SK-N-SH (cell line): ENCODE data around the gene VPS16. TPM values are rescaled to one million over a fixed set of nuclear protein-coding genes. Genes with fewer than 3 reads are reported as not detected.

Source experiments
- CTCF ChIA-PET: fragments of 300-600, 350-600 bp; formaldehyde crosslinking; extraction: SDS; loops from one replicate; lab custom pipeline; 2021; lab: Yijun Ruan, JAX
- POLR2A ChIA-PET: fragments of 350-600 bp; sonication (Branson Sonifier 250); formaldehyde crosslinking; extraction: SDS; loops from one replicate; lab custom pipeline; 2020; ENCODE audit warnings: antibody characterized with exemption, inconsistent platforms; lab: Yijun Ruan, JAX
- DNase-seq: peaks from one replicate; pipeline ENCODE4 v3.0.0; 2012
- H2AFZ ChIP-seq: fragments of 200-600 bp; sonication (generic); 2 replicates; pipeline ENCODE4 v1.8.1; 2016; ENCODE audit warnings: antibody characterized with exemption, mild to moderate bottlenecking, low read depth
- H3F3A ChIP-seq: fragments of 200-600 bp; sonication (generic); replicated peaks from 2 replicates; pipeline ENCODE3; 2016; ENCODE audit warnings: antibody characterized with exemption, mild to moderate bottlenecking; ENCODE audit not compliant: insufficient read depth
- H3K27ac ChIP-seq, 2 experiments: fragments of 200-500 bp in 1 of 2; fragments of 200-600 bp in 1 of 2; sonication (Bioruptor generic) in 1 of 2; sonication (generic), shearing (Covaris generic) in 1 of 2; 2 replicates each; pipeline versions ENCODE4 v1.5.1 to v1.6.1; 2014 to 2016; ENCODE audit warnings: low read depth in 2 of 2, inconsistent platforms in 1 of 2, low read length in 1 of 2, mild to moderate bottlenecking in 1 of 2, mixed read lengths in 1 of 2
- H3K27me3 ChIP-seq: fragments of 200-600 bp; sonication (generic), shearing (Covaris generic); 2 replicates; pipeline ENCODE4 v1.6.1; 2016; ENCODE audit warnings: mixed run types; ENCODE audit not compliant: insufficient read depth
- H3K36me3 ChIP-seq, 2 experiments: fragments of 200-500 bp in 1 of 2; fragments of 200-600 bp in 1 of 2; sonication (Bioruptor generic) in 1 of 2; sonication (generic) in 1 of 2; replicated peaks in 1 of 2; 2 replicates each; pipeline versions ENCODE3 to v1.5.1; 2014 to 2016; ENCODE audit warnings: low read length in 1 of 2, mild to moderate bottlenecking in 1 of 2; ENCODE audit not compliant: insufficient read depth in 2 of 2, control insufficient read depth in 1 of 2
- H3K4me1 ChIP-seq, 2 experiments: fragments of 200-500 bp in 1 of 2; fragments of 200-600 bp in 1 of 2; sonication (Bioruptor generic) in 1 of 2; sonication (generic), shearing (Covaris generic) in 1 of 2; 2 replicates each; pipeline versions ENCODE4 v1.5.1 to v1.6.1; 2014 to 2016; ENCODE audit warnings: low read depth in 1 of 2, low read length in 1 of 2, mixed run types in 1 of 2; ENCODE audit not compliant: insufficient read depth in 2 of 2, control insufficient read depth in 1 of 2
- H3K4me2 ChIP-seq: fragments of 200-600 bp; sonication (generic), shearing (Covaris generic); 2 replicates; pipeline ENCODE4 v1.6.1; 2017; ENCODE audit warnings: mixed run types
- H3K4me3 ChIP-seq, 2 experiments: fragments of 200-500 bp in 1 of 2; fragments of 200-600 bp in 1 of 2; sonication (Bioruptor generic) in 1 of 2; sonication (generic), shearing (Covaris generic) in 1 of 2; 2 replicates each; pipeline versions ENCODE4 v1.5.1 to v1.8.1; 2014 to 2016; ENCODE audit warnings: low read depth in 2 of 2, inconsistent platforms in 1 of 2, low read length in 1 of 2, mild to moderate bottlenecking in 1 of 2, mixed read lengths in 1 of 2, moderate library complexity in 1 of 2
- H3K79me2 ChIP-seq: fragments of 200-600 bp; sonication (generic); 2 replicates; pipeline ENCODE4 v1.8.1; 2017; ENCODE audit warnings: mild to moderate bottlenecking; ENCODE audit not compliant: insufficient read depth
- H3K9ac ChIP-seq: fragments of 200-600 bp; sonication (generic); 2 replicates; pipeline ENCODE4 v1.6.1; 2017; ENCODE audit warnings: mixed run types
- H3K9me2 ChIP-seq: fragments of 200-600 bp; sonication (generic); 2 replicates; pipeline ENCODE4 v1.6.1; 2017; ENCODE audit warnings: mixed run types
- H3K9me3 ChIP-seq: fragments of 200-600 bp; sonication (generic); 2 replicates; pipeline ENCODE4 v1.6.1; 2017; ENCODE audit warnings: mixed run types, mild to moderate bottlenecking, moderate library complexity
- H4K20me1 ChIP-seq: fragments of 200-600 bp; sonication (generic); 2 replicates; pipeline ENCODE4 v1.6.1; 2017; ENCODE audit warnings: mild to moderate bottlenecking, mixed run types; ENCODE audit not compliant: insufficient read depth
- ELF1 ChIP-seq: IDR thresholded peaks from 2 replicates; pipeline ENCODE4 v1.4.0; 2012
- EZH2phosphoT487 ChIP-seq: fragments of 200-600 bp; sonication (generic); IDR thresholded peaks from 2 replicates; pipeline ENCODE4 v1.6.1; 2017; ENCODE audit warnings: low read depth, mixed run types, mild to moderate bottlenecking, antibody characterized with exemption, moderate library complexity, borderline replicate concordance
- IRF3 ChIP-seq: fragments of 150-350 bp; IDR thresholded peaks from 2 replicates; pipeline ENCODE4 v1.6.1; 2016; ENCODE audit warnings: mild to moderate bottlenecking, low read depth, low read length
- MXI1 ChIP-seq: IDR thresholded peaks from 2 replicates; pipeline ENCODE4 v1.6.1; 2012; ENCODE audit warnings: mild to moderate bottlenecking, low read depth, low read length, improper control_type of control experiment
- NRF1 ChIP-seq: IDR thresholded peaks from 2 replicates; pipeline ENCODE4 v1.6.1; 2012; ENCODE audit warnings: low read depth, mild to moderate bottlenecking, low read length
- RAD21 ChIP-seq: IDR thresholded peaks from 2 replicates; pipeline ENCODE4 v1.6.1; 2012; ENCODE audit warnings: mild to moderate bottlenecking, low read length
- RFX5 ChIP-seq: IDR thresholded peaks from 2 replicates; pipeline ENCODE4 v1.6.1; 2012; ENCODE audit warnings: mild to moderate bottlenecking, improper control_type of control experiment, low read length
- SMC3 ChIP-seq: IDR thresholded peaks from 2 replicates; pipeline ENCODE4 v1.6.1; 2012; ENCODE audit warnings: low read depth, low read length, improper control_type of control experiment
- TCF12 ChIP-seq: IDR thresholded peaks from 2 replicates; pipeline ENCODE4 v1.4.0; 2012
- TEAD4 ChIP-seq: IDR thresholded peaks from 2 replicates; pipeline ENCODE4 v1.4.0; 2012; ENCODE audit warnings: mild to moderate bottlenecking, borderline replicate concordance; ENCODE audit not compliant: insufficient read depth
- ZBTB33 ChIP-seq: IDR thresholded peaks from 2 replicates; pipeline ENCODE4 v1.4.0; 2012; ENCODE audit warnings: low read depth, borderline replicate concordance
- WGBS: methylation state at CpG from one replicate; pipeline ENCODE4 v1.1.6; 2017; ENCODE audit warnings: low lambda C conversion rate; 5-methylcytosine and 5-hydroxymethylcytosine counted together
- polyA plus RNA-seq, 3 experiments: library from polyadenylated mRNA; depleted of rRNA; stranded (reverse); fragments of >200 nt; gene quantifications; 2 replicates each; pipeline ENCODE4 v1.2.3, GENCODE V29; 2012
- TF ChIP-seq, protein P1 (sequence below): IDR thresholded peaks from 2 replicates; pipeline ENCODE4 v1.6.1; 2012; ENCODE audit warnings: mild to moderate bottlenecking, low read depth, low read length, moderate library complexity
- TF ChIP-seq, protein P2 (sequence below): IDR thresholded peaks from 2 replicates; pipeline ENCODE4 v1.4.0; 2012; ENCODE audit warnings: low read depth, borderline replicate concordance
- TF ChIP-seq, protein P3 (sequence below): fragments of 150-350 bp; IDR thresholded peaks from 2 replicates; pipeline ENCODE4 v1.6.1; 2017; ENCODE audit warnings: antibody characterized with exemption, low read length, low read depth, borderline replicate concordance

The VPS16 gene
- polyA plus RNA-seq, 1 of the 3 experiments (the other 2 are of a cell fraction) = 62.0 TPM

DNA sequence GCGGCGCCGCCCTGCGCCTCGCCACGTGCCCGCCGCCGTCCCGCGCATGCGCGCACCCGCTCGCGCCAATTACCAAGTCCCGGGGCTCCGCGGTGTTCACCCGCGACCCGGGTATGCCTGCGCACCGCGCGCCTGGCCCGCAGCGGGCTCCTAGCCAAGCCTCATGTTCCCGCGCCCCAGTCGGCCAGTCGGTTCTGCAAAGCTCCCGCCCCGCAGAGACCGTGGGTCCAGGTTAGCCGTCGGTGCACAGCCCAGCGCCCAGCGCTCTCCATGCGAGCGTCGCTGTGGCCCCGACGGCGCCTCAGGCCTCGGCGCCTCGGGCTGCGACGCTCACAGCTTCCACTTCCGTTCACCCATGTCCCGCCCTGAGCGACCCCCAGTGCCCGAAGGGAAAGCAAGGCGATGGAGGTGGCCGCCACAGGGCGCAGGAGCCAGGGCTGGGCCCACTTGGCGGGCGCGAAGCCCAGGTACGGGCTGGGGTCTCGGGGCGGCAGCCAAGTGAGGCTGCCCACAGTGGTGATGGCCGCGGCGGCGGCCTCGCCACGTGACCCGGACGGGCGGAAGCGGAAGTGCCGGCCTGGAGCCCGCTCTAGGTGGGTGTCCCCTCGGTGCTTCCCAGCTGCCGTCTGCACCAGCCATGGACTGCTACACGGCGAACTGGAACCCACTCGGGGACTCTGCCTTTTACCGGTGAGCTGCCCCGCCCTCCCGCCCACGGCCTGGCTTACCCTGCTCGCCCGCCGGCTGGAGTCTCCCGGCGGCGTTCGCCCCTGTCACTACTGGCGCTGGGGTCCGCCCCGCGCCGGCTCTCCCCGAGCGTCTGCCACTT lies at the start of gene VPS16, which contains the start of gene PCED1A (continued):
- TF ChIP-seq, protein P1, sequence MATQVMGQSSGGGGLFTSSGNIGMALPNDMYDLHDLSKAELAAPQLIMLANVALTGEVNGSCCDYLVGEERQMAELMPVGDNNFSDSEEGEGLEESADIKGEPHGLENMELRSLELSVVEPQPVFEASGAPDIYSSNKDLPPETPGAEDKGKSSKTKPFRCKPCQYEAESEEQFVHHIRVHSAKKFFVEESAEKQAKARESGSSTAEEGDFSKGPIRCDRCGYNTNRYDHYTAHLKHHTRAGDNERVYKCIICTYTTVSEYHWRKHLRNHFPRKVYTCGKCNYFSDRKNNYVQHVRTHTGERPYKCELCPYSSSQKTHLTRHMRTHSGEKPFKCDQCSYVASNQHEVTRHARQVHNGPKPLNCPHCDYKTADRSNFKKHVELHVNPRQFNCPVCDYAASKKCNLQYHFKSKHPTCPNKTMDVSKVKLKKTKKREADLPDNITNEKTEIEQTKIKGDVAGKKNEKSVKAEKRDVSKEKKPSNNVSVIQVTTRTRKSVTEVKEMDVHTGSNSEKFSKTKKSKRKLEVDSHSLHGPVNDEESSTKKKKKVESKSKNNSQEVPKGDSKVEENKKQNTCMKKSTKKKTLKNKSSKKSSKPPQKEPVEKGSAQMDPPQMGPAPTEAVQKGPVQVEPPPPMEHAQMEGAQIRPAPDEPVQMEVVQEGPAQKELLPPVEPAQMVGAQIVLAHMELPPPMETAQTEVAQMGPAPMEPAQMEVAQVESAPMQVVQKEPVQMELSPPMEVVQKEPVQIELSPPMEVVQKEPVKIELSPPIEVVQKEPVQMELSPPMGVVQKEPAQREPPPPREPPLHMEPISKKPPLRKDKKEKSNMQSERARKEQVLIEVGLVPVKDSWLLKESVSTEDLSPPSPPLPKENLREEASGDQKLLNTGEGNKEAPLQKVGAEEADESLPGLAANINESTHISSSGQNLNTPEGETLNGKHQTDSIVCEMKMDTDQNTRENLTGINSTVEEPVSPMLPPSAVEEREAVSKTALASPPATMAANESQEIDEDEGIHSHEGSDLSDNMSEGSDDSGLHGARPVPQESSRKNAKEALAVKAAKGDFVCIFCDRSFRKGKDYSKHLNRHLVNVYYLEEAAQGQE = no peak
- TF ChIP-seq TCF12 = no peak
- no peak for TF ChIP-seq IRF3
- TF ChIP-seq ELF1 = peak; percentile 98
- peak; percentile 64; the same call in 1 of the 2 replicates for TF ChIP-seq MXI1
- TF ChIP-seq EZH2phosphoT487 = no peak
- TF ChIP-seq TEAD4 = no peak
- no peak for TF ChIP-seq SMC3
- TF ChIP-seq, protein P2, sequence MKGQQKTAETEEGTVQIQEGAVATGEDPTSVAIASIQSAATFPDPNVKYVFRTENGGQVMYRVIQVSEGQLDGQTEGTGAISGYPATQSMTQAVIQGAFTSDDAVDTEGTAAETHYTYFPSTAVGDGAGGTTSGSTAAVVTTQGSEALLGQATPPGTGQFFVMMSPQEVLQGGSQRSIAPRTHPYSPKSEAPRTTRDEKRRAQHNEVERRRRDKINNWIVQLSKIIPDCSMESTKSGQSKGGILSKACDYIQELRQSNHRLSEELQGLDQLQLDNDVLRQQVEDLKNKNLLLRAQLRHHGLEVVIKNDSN = peak; percentile 98
- TF ChIP-seq RAD21 = no peak

GRCh38 chr20:2793471-2793870 lies 47.1 kb upstream of the VPS16 start:
- TF ChIP-seq, protein P3, sequence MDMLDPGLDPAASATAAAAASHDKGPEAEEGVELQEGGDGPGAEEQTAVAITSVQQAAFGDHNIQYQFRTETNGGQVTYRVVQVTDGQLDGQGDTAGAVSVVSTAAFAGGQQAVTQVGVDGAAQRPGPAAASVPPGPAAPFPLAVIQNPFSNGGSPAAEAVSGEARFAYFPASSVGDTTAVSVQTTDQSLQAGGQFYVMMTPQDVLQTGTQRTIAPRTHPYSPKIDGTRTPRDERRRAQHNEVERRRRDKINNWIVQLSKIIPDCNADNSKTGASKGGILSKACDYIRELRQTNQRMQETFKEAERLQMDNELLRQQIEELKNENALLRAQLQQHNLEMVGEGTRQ = no peak
- TF ChIP-seq RFX5 (no peak), NRF1 (no peak), ZBTB33 (no peak)
- Histone ChIP-seq H3K4me3 (no peak overlapping the region), H3K9me3 (no peaks in the 10 kb centered on the region), H3K4me1 (no peaks in the 10 kb centered on the region), H4K20me1 (no peaks in the 10 kb centered on the region), H3K9me2 (no peaks in the 10 kb centered on the region), H3F3A (no peaks in the 10 kb centered on the region), H3K27ac (no peak overlapping the region), H3K36me3 (peaks cover 0 to 19% of the 10 kb centered on the region in 2 experiments), H3K27me3 (no peaks in the 10 kb centered on the region; the same call in 1 of the 2 replicates), H3K9ac (no peak overlapping the region), H2AFZ (no peak overlapping the region), H3K79me2 (no peaks in the 10 kb centered on the region), H3K4me2 (no peak overlapping the region)
- ChIA-PET POLR2A (interaction anchor here (1.2 kb wide), 1 partner anchor 20 kb away, joined by 3 read pairs; no protein-coding TSS in a partner anchor), CTCF (interaction anchor here (3.3 kb wide), 1 partner anchor 207 kb away, joined by 9 read pairs; no protein-coding TSS in a partner anchor)
- WGBS = 72% methylated on average over 6 of the region's 6 CpGs
- no peak for DNase-seq
